Hepatocyte (in vitro differentiated cells): ENCODE measurements around the gene TSPAN13.

Experiments used
- CTCF ChIP-seq: fragments of 200-600 bp; sonication (generic); IDR thresholded peaks from 2 replicates; pipeline ENCODE4 v1.5.1; 2016; ENCODE audit warnings: antibody characterized with exemption, mild to moderate bottlenecking; ENCODE audit not compliant: poor library complexity
- EZH2 ChIP-seq: fragments of 200-600 bp; sonication (generic); IDR thresholded peaks from 2 replicates; pipeline ENCODE4 v1.6.1; 2016; ENCODE audit warnings: antibody characterized with exemption, mild to moderate bottlenecking, borderline replicate concordance

- TF ChIP-seq CTCF (no peak), EZH2 (no peak)
Measured at GRCh38 chr7:16708511-16708910, 45.0 kb upstream of the TSPAN13 start.
